K562 (cell line): Measurements from ENCODE around the gene GLIPR1L2. TPM values are rescaled to one million over a fixed set of nuclear protein-coding genes. Genes with fewer than 3 reads are reported as not detected.

Experiments used
- ATAC-seq: fragments of 200-7000 bp; cut with Tn5 transposase; 3 replicates; pipeline ENCODE4 v1.9.1; 2020; ENCODE audit warnings: moderate library complexity
- BruUV-seq: library from RNA; stranded (reverse); fragments of 400-500 nt; replicated peaks from 2 replicates; lab custom pipeline; 2021; lab: Mats Ljungman, UMichigan
- CTCF ChIA-PET: fragments of 300-600 bp; formaldehyde crosslinking; extraction: SDS; loops from one replicate; lab custom pipeline; 2021; ENCODE audit warnings: low intra/inter-chr PET ratio; lab: Yijun Ruan, JAX
- POLR2A ChIA-PET: fragments of 300-600, 350-650 bp; sonication (Branson Sonifier 250); formaldehyde crosslinking; extraction: SDS; loops from one replicate; lab custom pipeline; 2021; ENCODE audit warnings: antibody characterized with exemption, inconsistent platforms; lab: Yijun Ruan, JAX
- DNase-seq, 4 experiments: peaks; one replicate each; pipeline versions ENCODE4 v3.0.0 to v3.0.0-alpha.2; 2011 to 2018; ENCODE audit warnings: low spot score in 3 of 4, mixed read lengths in 3 of 4; ENCODE audit errors: extremely low read depth in 1 of 4
- FAIRE-seq: peaks from 2 replicates; lab custom pipeline; 2011; peaks lifted over from hg19 to GRCh38; lab: Jason Lieb, UNC
- H2AFZ ChIP-seq: 2 replicates; pipeline ENCODE4 v1.6.0; 2011; ENCODE audit warnings: low read depth, low read length, control low read depth, inconsistent platforms
- H3K27ac ChIP-seq: fragments of 200-600 bp; 3 replicates; pipeline ENCODE4 v1.8.0; 2011; ENCODE audit warnings: low read depth, mild to moderate bottlenecking, control low read depth, inconsistent platforms, low read length, moderate library complexity, mixed read lengths; ENCODE audit errors: extremely low read depth
- H3K27me3 ChIP-seq, 2 experiments: fragments of 300-600 bp in 1 of 2; 2 replicates in 1 of 2; 3 replicates in 1 of 2; pipeline versions ENCODE4 v1.6.0 to v1.8.0; 2011; ENCODE audit warnings: inconsistent platforms in 2 of 2, low read length in 2 of 2, mild to moderate bottlenecking in 1 of 2, mixed read lengths in 1 of 2, moderate library complexity in 1 of 2; ENCODE audit not compliant: control insufficient read depth in 2 of 2, insufficient read depth in 2 of 2
- H3K36me3 ChIP-seq: fragments of 300-600 bp; 3 replicates; pipeline ENCODE4 v1.8.0; 2011; ENCODE audit warnings: mild to moderate bottlenecking, low read length, inconsistent platforms; ENCODE audit not compliant: control insufficient read depth, insufficient read depth
- H3K4me1 ChIP-seq, 2 experiments: fragments of 200-600 bp in 1 of 2; replicated peaks in 1 of 2; 2 replicates in 1 of 2; 3 replicates in 1 of 2; pipeline versions ENCODE4 v1.5.1 to v1.8.0; 2011; ENCODE audit warnings: inconsistent platforms in 2 of 2, low read length in 2 of 2, mild to moderate bottlenecking in 1 of 2, mixed read lengths in 1 of 2, moderate library complexity in 1 of 2; ENCODE audit not compliant: control insufficient read depth in 2 of 2, insufficient read depth in 2 of 2
- H3K4me2 ChIP-seq: 2 replicates; pipeline ENCODE4 v1.6.1; 2011; ENCODE audit warnings: low read length, control low read depth, inconsistent platforms, mixed read lengths; ENCODE audit not compliant: insufficient read depth
- H3K4me3 ChIP-seq: fragments of 200-600 bp; sonication (generic), shearing (Covaris generic); 2 replicates; pipeline ENCODE4 v1.5.1; 2016; ENCODE audit warnings: control low read depth, inconsistent platforms
- H3K79me2 ChIP-seq: fragments of 200-600 bp; 3 replicates; pipeline ENCODE4 v1.8.0; 2011; ENCODE audit warnings: low read length, inconsistent platforms; ENCODE audit not compliant: control insufficient read depth, insufficient read depth
- H3K9ac ChIP-seq, 2 experiments: 2 replicates each; pipeline versions ENCODE4 v1.6.0 to v1.6.1; 2011; ENCODE audit warnings: low read depth in 2 of 2, low read length in 2 of 2, control low read depth in 1 of 2, inconsistent platforms in 1 of 2, mild to moderate bottlenecking in 1 of 2, mixed read lengths in 1 of 2; ENCODE audit not compliant: insufficient read depth in 1 of 2
- H3K9me1 ChIP-seq: one replicate; pipeline ENCODE4 v1.6.0; 2011; ENCODE audit warnings: inconsistent platforms, mild to moderate bottlenecking, low read length, moderate library complexity; ENCODE audit not compliant: control insufficient read depth, insufficient read depth
- H3K9me3 ChIP-seq: replicated peaks from 2 replicates; pipeline ENCODE4 v1.5.1; 2011; ENCODE audit warnings: low read depth, low read length, inconsistent platforms; ENCODE audit not compliant: control insufficient read depth, insufficient read depth
- H4K20me1 ChIP-seq: replicated peaks from 2 replicates; pipeline ENCODE4 v1.6.1; 2011; ENCODE audit warnings: low read length, inconsistent platforms, mixed read lengths; ENCODE audit not compliant: control insufficient read depth, insufficient read depth
- CEBPZ ChIP-seq: fragments of 150-350 bp; IDR thresholded peaks from 2 replicates; pipeline ENCODE4 v1.6.1; 2014; ENCODE audit warnings: low read depth, mild to moderate bottlenecking, low read length, borderline replicate concordance
- EGR1 ChIP-seq: fragments of 450-650 bp; conservative IDR thresholded peaks from 2 replicates; pipeline ENCODE4 v1.6.1; 2017; ENCODE audit warnings: mild to moderate bottlenecking
- MEIS2 ChIP-seq: fragments of 450-650 bp; IDR thresholded peaks from 2 replicates; pipeline ENCODE4 v1.6.1; 2014; ENCODE audit warnings: mild to moderate bottlenecking; ENCODE audit not compliant: partially characterized antibody
- NFE2 ChIP-seq: IDR thresholded peaks from 2 replicates; pipeline ENCODE4 v1.6.1; 2014; ENCODE audit warnings: antibody characterized with exemption, low read depth
- OTX1 ChIP-seq: fragments of 450-650 bp; formaldehyde crosslinking; IDR thresholded peaks from 2 replicates; pipeline ENCODE4 v1.4.0; 2022; ENCODE audit warnings: mild to moderate bottlenecking
- PYGO2 ChIP-seq: fragments of 450-650 bp; IDR thresholded peaks from 2 replicates; pipeline ENCODE4 v1.6.1; 2016; ENCODE audit warnings: mild to moderate bottlenecking, missing genetic modification characterization, moderate library complexity, missing compliant biosample characterization
- STAT5B ChIP-seq: fragments of 250-450 bp; sonication (Bioruptor Pico); IDR thresholded peaks from 2 replicates; pipeline ENCODE4 v1.8.0; 2021; ENCODE audit warnings: mild to moderate bottlenecking, inconsistent platforms
- ZBTB1 ChIP-seq: sonication (generic); formaldehyde crosslinking; IDR thresholded peaks from 2 replicates; pipeline ENCODE4 v1.8.1; 2023; ENCODE audit warnings: missing genetic modification reagents, low read depth, mild to moderate bottlenecking, borderline replicate concordance
- ZC3H11A ChIP-seq: IDR thresholded peaks from 2 replicates; pipeline ENCODE4 v1.6.1; 2012; ENCODE audit warnings: low read depth, low read length, improper control_type of control experiment
- ZC3H8 ChIP-seq: fragments of 450-650 bp; IDR thresholded peaks from 2 replicates; pipeline ENCODE4 v1.6.1; 2017
- WGBS: fragments of 100-300 bp; shearing (Covaris generic); methylation state at CpG from one replicate; pipeline ENCODE4 v1.1.6; 2016; ENCODE audit warnings: low coverage, mixed read lengths; ENCODE audit not compliant: insufficient coverage; ENCODE audit errors: missing lambda C conversion rate; 5-methylcytosine and 5-hydroxymethylcytosine counted together
- in situ Hi-C: fragments of 300-500 bp; cut with MboI; formaldehyde crosslinking; loops from 4 replicates; pipeline ENCODE4 v1.15.0; 2018; ENCODE audit warnings: inconsistent platforms, mixed read lengths
- intact Hi-C: fragments of 100-400 bp; cut with micrococcal nuclease; formaldehyde crosslinking; loops from 2 replicates; pipeline ENCODE4 v1.14.2; 2022
- polyA plus RNA-seq, 8 experiments: library from polyadenylated mRNA; depleted of rRNA in 4 of 8; stranded (reverse) in 5 of 8; unstranded in 3 of 8; fragments of >200 nt; fragmentation: Nextera tagmentation in 2 of 8; fragmentation: Illumina TruSeq in 1 of 8; extraction: Ambion mirVana in 2 of 8; extraction: Trizol in 1 of 8; gene quantifications; 2 replicates each; pipeline versions ENCODE4 v1.2.1 to v1.2.3, GENCODE V29; 2011 to 2014; ENCODE audit warnings: inconsistent platforms in 1 of 8, missing spikeins in 1 of 8
- total RNA-seq, 7 experiments: library from RNA; depleted of rRNA in 6 of 7; stranded (reverse); fragments of >200 nt in 6 of 7; fragmentation: Illumina TruSeq in 2 of 7; extraction: Trizol in 2 of 7; gene quantifications; 2 replicates each; pipeline versions ENCODE4 v1.2.1 to v1.2.3, GENCODE V29; 2011 to 2021; ENCODE audit warnings: low replicate concordance in 1 of 7

Gene GLIPR1L2
- total and polyA plus RNA-seq, 9 of the 15 experiments (the other 6 are each of a cell fraction or from before 2014, with no cell fraction given), result not detected

- Histone ChIP-seq H3K4me3 (no peak overlapping the region), H4K20me1 (no peaks in the 10 kb centered on the region), H3K9ac (no peak overlapping the region), H3K4me2 (no peak overlapping the region), H3K79me2 (no peaks in the 10 kb centered on the region), H3K9me1 (no peaks in the 10 kb centered on the region), H2AFZ (no peak overlapping the region), H3K4me1 (no peaks in the 10 kb centered on the region), H3K27me3 (no peaks in the 10 kb centered on the region), H3K36me3 (no peaks in the 10 kb centered on the region), H3K9me3 (no peaks in the 10 kb centered on the region), H3K27ac (no peak overlapping the region)
- CTCF ChIA-PET, result no interaction called here
- ATAC-seq (no peak), FAIRE-seq (no peak), DNase-seq (no peak)
- in situ Hi-C loops, result no loop called here
- no TSS peak for BruUV-seq
- TF ChIP-seq MEIS2, result no peak
- TF ChIP-seq ZBTB1, result no peak
- no peak for TF ChIP-seq EGR1
- TF ChIP-seq NFE2, result no peak
- TF ChIP-seq ZC3H8, result no peak
- TF ChIP-seq STAT5B (CRISPR knock-in tag), result no peak
- no peak for TF ChIP-seq PYGO2
- TF ChIP-seq OTX1, result no peak
- TF ChIP-seq ZC3H11A, result no peak
- TF ChIP-seq CEBPZ, result no peak
- POLR2A ChIA-PET, result interaction anchor here (1.3 kb wide), 1 partner anchor 13 kb away, joined by 4 read pairs; no protein-coding TSS in a partner anchor
- 0% methylated on average over 4 of the region's 4 CpGs for WGBS
- intact Hi-C loops, result no loop called here
Measured at GRCh38 chr12:75447691-75448393, 57.0 kb downstream of the GLIPR1L2 start.
